H54 (cell line): ENCODE measurements around the gene FGF6.
"Not testable (repeated sequence)": the region's sequence is repeated elsewhere in the genome, so short reads cannot be mapped to it uniquely, and the experiment has no call there.

ENCODE experiments used
- DNase-seq: peaks from one replicate; pipeline ENCODE4 v3.0.0; 2011; ENCODE audit warnings: low spot score, mixed read lengths; ENCODE audit not compliant: insufficient read length
- FAIRE-seq: peaks from 3 replicates; lab custom pipeline; 2011; peaks lifted over from hg19 to GRCh38; lab: Jason Lieb, UNC
- POLR2A ChIP-seq: IDR thresholded peaks from 2 replicates; pipeline ENCODE4 v1.6.1; 2011; ENCODE audit warnings: low read depth, mild to moderate bottlenecking, low read length

FGF6 gene, protein sequence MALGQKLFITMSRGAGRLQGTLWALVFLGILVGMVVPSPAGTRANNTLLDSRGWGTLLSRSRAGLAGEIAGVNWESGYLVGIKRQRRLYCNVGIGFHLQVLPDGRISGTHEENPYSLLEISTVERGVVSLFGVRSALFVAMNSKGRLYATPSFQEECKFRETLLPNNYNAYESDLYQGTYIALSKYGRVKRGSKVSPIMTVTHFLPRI

GRCh38 chr12:4445156-4446101 is at the start of gene FGF6:
FGF6 (minus strand) TSS chr12:4445815; CDS start chr12:4445570, 245 bp downstream.
- DNase-seq, result no peak
- FAIRE-seq, result no peak
- no peak for TF ChIP-seq POLR2A

DNA sequence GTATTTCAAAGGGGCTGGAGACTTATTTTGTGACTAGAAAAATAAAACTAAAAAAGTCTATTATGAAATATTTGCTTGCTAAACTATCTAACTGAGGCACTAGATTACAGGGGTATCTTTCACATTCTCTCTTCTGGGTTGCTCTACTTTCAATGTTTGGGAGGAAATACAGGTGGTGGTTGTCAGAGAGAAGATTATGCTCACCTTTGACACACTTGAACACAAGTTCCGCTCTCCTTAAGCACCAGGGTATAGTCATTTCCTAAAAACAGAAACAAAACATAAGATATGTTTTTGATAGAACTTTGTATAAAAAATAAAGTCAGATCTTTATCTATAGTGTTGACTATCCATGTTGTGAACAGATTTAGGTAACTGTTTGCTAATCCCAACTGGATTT is 45.4 kb upstream of the FGF6 start:
- FAIRE-seq, result no peak

DNA sequence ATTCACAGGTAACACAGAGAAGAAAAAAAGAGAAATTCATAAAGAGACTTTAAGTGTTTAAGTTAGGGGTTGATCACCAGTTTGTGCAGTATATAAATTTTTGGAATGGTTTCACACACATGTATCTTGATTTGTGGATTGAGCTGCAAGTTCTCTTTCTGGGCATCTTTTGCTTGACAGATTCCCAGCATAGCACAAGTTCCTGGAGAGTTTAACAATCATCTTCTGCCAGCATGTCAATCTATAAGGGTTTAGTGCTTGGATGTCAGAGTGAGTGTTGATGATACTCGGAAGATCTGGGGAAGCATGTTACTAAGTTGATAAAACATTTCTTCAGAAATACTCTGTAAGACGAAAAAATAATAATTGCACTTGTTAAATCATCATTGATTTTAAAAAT is 43.9 kb upstream of the FGF6 start:
- DNase-seq (no peak), FAIRE-seq (no peak)
- no peak for TF ChIP-seq POLR2A

More for the DNA sequence above, 45.4 kb upstream of the FGF6 start:
- DNase-seq, result no peak
- no peak for TF ChIP-seq POLR2A

DNA sequence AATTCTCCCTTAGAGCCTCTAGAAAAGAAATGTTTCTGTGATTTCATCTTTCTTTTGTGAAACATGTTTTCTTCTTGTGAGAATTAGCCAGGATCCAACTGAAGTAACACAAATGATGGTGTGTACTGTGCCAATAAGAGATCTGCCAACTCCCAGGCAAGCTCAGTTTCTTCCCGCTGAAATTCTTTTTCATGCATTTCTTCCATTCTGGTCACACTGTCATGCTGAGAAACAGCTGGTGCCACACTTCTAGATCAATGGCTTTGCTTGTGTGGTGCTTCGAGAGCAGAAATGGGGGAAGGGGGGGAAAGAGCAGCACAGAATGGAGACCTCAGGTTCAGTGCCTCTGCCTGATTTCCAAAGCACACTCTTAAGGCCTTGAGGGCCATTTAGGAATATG is 41.4 kb upstream of the FGF6 start:
- FAIRE-seq (no peak), DNase-seq (no peak)
- TF ChIP-seq POLR2A, result no peak

- DNase-seq (no peak), FAIRE-seq (no peak)
- TF ChIP-seq POLR2A, result no peak
Measured at GRCh38 chr12:4486049-4486699, 40.6 kb upstream of the FGF6 start.

- no peak for FAIRE-seq
- TF ChIP-seq POLR2A, result no peak
Measured at GRCh38 chr12:4483885-4484823, 38.5 kb upstream of the FGF6 start.

GRCh38 chr12:4482936-4483335 is 37.3 kb upstream of the FGF6 start:
- FAIRE-seq (no peak), DNase-seq (no peak)
- no peak for TF ChIP-seq POLR2A

More at GRCh38 chr12:4483885-4484823, 38.5 kb upstream of the FGF6 start:
- no peak for DNase-seq

GRCh38 chr12:4478933-4479332 is 33.3 kb upstream of the FGF6 start:
- DNase-seq (no peak), FAIRE-seq (no peak)
- no peak for TF ChIP-seq POLR2A

- no peak for DNase-seq
- no peak for TF ChIP-seq POLR2A
- FAIRE-seq, result no peak
Measured at GRCh38 chr12:4477129-4477528, 31.5 kb upstream of the FGF6 start.

GRCh38 chr12:4472046-4472445 is 26.4 kb upstream of the FGF6 start:
- FAIRE-seq, result no peak
- no peak for TF ChIP-seq POLR2A
- no peak for DNase-seq

- FAIRE-seq (no peak), DNase-seq (no peak)
- TF ChIP-seq POLR2A, result no peak
Measured at GRCh38 chr12:4471256-4471655, 25.6 kb upstream of the FGF6 start.

DNA sequence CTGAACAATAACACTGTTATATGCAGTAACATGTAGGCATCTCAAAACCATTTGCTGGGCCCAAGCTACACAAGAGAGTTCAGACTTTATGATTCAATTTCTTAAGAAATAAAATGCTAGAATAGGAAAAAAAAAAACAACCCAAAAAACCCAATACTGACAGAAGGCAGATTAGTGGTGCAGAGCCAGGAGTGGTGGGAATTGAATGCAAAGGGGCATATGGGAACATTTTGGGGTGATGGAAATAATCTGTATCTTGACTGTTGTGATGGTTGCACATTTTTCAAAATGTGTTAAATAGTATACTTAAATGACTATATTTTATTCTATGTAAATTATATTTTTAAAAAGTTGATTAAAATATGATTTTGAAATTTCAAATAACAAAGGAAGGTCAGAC is 23.4 kb upstream of the FGF6 start:
- TF ChIP-seq POLR2A, result no peak
- FAIRE-seq (no peak), DNase-seq (no peak)

DNA sequence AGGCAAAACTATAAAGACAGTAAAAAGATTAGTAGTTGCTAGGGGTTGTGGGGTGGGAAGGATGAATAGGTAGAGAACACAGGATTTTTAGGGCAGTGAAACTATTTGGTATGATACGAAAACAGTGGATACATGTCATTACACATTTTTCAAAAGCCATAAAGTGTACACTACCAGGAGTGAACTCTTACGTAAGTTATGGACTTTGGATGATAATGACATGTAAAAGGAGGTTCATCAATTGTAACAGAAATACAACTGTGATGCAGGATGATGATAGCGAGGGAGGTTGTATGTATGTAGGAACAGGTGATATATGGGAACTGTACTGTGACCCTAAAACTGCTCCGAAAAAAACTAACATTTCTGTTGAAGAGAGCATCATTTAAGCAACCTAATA is 15.1 kb upstream of the FGF6 start:
- FAIRE-seq (no peak), DNase-seq (no peak)
- no peak for TF ChIP-seq POLR2A

GRCh38 chr12:4455849-4456248 is 10.2 kb upstream of the FGF6 start:
- not testable (repeated sequence) for FAIRE-seq

More at GRCh38 chr12:4455849-4456248, 10.2 kb upstream of the FGF6 start:
- not testable (repeated sequence) for DNase-seq
